GM18511 (cell line): ENCODE results near the gene RNF25.
A peak's percentile ranks its signal among the peaks of the same experiment; 100 is the strongest.

Experiments used
- ATAC-seq: cut with Tn5 transposase; IDR thresholded peaks from one replicate; pipeline ENCODE4 v1.9.1; 2021; ENCODE audit warnings: mild to moderate bottlenecking, moderate library complexity; ENCODE audit not compliant: unreplicated experiment

Gene RNF25, protein sequence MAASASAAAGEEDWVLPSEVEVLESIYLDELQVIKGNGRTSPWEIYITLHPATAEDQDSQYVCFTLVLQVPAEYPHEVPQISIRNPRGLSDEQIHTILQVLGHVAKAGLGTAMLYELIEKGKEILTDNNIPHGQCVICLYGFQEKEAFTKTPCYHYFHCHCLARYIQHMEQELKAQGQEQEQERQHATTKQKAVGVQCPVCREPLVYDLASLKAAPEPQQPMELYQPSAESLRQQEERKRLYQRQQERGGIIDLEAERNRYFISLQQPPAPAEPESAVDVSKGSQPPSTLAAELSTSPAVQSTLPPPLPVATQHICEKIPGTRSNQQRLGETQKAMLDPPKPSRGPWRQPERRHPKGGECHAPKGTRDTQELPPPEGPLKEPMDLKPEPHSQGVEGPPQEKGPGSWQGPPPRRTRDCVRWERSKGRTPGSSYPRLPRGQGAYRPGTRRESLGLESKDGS

DNA sequence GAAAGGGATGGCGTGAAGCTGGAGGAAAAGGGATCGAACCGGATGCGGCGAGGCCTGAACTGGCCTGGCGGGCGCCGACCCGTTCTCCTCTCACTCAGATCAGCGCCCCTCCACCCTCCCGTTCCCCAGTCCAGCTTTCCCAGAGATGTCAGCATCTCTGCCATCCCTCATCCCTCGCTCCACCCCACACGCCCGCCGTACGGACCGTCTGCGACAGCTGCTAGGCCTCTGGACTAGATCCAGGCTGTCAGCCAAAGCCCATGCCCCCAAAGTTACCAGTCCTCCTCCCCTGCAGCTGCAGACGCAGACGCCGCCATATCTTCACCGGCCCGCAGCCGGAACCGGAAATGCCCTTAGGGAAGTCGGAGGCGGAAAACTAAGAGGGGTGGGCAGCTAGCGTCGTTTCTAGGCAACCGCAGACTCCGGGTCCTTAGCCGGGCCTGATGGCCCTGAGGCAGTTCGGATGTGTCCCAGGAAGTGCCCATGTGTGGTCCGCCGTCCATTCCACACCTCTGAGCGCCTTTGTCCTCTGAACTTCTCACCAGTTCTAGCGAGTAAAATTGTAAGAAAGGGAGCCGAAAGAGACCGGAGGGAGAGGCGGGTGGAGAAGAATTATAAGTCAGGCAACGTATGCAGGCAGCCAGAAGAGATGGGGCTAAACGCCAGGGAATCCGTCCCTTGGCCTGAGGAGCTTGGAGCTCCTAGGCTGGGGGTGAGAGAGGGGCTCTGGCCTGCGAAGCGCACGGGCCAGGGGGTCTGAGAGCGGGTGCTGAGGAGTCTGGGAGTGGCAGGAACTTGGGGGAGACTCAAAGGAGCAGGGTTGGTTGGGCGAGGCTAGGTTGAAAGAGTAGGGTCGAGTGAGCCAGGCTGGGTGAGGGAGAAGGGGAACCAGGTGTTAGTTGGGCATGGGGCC, at the start of gene RNF25, which contains the start of gene STK36:
TSS of gene RNF25 (minus strand) at position 349 of the 913 bp plus-strand sequence. CDS start at position 317, 32 bp downstream.
TSS of gene STK36 (plus strand) at position 433 of the 913 bp plus-strand sequence. CDS start 744 bp downstream, outside the sequence.
- peak; percentile 99 for ATAC-seq

DNA sequence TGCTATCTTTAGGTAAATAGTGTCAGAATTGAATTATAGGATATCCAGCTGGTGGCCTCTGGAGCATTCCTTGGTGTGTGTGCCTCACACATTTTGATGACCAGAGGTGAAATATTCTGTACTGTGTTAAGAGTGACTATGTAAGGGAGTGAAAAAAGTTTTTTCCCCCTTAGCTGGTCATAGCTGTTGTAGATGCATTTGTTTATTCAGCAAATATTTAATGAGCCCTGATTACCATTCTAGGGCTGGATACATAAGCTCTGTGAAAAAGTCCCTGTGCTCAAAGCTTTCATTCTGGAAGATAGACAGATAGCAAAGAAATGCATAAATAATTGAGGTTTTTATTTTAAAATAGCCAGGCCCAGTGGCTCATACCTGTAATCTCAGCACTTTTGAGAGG, 49.7 kb upstream of the RNF25 start:
- no peak for ATAC-seq

DNA sequence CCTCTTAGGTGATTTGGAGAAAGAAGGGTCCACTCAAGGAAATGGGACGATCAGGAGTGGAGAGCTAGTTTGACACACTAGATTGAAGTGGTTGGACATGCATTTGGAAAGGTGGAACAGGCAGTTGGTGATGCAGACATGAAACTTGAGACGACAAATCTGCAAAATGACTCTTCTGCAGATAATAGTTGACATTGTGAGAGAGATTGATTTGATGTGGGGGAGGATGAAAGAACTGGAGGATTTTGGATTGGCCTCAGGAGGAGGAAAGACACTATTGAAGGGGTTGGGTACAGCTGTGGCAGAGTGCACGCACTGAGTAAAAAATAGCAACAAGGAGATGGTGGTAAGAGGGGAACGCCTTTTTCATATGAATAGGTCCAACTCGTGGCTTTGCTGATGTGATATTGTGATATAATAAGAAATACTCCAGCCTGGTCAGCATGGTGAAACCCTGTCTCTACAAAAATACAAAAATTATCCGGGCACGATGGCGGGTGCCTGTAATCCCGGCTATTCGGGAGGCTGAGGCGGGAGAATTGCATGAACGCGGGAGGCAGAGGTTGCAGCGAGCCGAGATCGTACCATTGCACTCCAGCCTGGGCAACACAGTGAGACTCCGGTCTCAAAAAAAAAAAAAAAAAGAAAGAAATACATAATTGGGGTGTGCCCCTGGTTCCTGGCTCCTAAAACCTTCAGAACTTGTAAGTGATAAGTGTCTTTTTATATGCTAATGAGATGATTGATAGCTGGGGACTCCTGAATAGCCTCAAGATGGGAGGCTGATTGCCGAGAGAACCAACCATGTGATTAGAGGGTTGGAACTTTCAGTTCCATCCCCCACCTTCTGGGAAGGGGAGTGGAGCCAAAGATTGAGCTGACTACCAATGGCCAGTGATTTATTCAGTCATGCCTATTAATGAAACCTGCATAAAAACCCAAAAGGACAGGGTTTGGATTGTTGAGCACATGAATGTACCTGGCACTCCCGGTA, 48.5 kb upstream of the RNF25 start:
- ATAC-seq, result no peak

DNA sequence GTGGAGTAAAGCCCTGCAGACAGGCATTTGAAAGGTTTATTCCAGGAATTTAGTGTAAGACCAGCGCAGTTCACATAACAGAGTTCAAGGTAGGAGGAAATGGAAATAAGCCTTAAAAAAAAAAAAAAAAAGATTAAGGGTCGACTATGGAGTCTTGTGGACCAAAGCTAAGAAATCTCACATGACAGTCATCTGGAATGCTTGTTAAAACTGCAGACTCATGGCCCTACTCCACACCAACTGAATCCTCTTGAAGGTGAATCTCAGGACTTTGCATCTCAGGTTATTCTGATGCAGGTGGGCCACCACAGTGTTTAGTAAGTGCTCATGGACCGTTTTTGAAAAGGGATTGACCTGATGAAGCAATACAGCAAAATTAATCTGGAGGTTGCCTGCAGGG, 47.7 kb upstream of the RNF25 start:
- ATAC-seq, result no peak

DNA sequence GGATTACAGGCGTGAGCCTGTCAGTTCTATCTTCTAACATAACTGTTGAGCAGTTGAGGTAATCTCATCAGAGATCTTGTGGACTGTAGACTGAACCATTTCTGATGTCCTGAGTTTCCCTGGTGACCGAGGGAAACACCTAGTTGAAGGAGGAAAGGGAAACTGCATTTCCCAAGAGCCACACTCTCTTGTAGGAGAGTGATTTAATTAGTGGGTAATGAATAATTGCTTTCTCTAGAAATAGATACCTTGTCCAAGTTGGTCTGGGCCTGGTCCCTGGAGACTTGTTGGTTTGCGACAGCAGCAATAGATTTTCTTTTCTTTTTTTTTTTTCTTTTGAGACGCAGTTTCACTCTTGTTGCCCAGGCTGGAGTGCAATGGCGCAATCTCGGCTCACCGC, 46.3 kb upstream of the RNF25 start:
- ATAC-seq, result no peak

DNA sequence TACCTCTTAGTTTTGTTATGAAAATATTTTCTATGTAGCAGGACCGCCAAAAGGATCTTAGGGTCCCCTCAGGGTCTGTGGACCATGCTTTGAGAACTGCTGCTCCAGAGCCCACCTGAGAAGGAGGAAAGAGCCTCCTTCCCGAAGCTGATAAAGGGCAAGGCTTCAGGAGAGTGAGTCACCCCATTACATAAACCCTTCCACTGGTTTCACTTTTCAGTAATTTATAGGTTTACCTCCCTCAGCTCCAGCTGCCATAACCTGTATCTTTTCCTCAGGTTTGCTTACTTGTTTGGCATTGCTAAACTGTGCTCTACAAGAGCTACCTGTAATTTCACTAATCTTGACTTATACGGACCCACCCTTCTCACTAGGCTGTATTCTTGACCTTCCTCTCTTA, 45.5 kb upstream of the RNF25 start:
- no peak for ATAC-seq

DNA sequence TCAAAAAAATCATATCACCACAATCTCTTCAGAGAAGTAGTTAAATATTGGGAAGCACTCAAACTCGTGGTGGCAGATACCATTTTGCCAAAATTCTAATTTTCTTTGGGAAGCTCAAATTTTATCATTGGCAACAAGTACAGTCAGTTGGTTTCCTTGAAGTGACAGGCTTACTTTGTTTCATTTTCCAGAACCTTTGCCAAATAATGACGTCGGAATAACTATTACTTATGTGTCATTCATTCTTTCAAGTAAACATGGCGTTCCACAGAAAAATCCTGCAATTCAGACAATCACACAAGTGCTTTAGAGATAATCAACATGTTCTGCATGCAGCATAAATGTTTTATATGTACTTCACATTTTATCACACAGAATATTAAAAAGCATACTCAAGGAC, 44.3 kb upstream of the RNF25 start:
- ATAC-seq, result no peak

DNA sequence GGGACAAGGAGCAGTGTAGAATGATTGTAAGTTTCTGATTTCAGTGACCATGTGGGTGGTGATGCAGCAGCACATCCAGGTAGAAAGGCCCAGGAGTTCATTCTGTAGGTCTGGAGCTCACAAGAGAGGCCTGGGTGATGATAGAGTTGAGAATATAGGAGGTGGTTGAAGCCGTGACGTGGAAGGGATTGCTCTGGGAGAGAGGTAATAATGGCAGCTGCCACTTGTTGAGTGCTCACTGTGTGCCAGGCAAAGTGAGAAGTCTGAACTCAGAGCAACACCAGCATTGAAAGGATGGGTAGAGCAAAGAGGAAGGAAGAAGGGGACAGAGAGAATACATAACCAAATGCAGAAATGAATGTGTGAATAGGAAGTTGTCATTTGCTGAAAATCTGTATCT, 42.1 kb upstream of the RNF25 start:
- no peak for ATAC-seq

DNA sequence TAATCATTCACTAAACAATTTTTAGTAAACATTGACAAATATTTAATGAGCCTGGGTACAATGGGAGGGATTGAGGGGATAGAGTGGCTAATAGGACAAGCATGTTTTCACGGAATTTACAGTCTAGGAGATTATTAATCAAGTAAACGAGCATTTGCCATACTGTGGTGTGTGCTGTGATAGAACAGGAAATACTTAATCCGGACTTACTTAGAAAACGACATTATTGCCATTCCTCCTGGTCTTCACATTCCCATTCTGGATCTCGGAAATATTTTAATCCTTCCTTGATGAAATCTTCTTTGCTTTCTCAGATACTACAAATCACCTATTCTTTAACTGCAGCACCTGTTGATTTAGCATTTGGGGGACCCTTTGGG, 39.7 kb upstream of the RNF25 start:
- no peak for ATAC-seq

DNA sequence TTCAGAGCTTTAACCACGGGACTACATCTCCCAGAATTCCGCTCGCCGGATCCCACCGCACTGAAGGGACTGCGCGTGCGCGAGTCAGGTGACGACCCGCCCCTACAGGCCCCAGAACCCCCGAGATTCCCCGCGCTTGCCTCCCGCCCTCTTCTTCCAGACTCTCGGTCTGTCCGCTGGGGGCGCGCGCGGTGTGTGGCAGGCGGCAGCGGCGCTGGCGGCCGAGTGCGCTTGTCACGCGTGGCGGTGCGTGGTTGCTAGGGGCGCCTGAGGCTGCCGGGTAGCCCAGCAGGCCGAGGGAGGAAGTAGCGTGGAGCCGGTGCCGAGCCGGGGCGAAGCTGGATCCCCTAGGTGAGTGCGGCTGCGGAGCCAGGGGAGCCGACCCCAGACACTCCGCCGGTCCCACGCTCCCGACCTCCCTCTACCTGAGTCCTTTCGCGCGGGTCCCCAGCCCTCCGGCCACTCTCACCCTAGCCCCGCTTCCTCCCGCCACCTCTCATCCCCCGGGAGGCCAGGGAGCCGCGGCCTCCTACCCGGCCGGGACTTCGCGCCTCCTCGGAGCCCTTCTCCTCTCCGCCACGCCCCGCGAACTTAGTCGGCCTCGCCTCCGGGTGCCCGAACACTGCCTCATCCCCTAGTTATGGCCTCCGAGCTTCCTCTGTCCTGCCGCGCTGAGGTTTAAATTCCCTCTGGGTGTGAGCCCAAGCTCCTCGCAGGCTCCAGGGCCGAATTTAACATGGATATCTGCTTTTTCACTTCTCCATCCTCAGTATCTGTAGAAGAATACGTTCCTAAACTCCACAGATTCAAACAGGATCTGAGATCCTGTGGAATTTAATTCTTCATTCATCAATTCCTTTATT, 39.1 kb upstream of the RNF25 start, which contains the start of gene TTLL4:
TSS of gene TTLL4 (plus strand) at position 149 of the 863 bp plus-strand sequence. CDS start 26,842 bp downstream, outside the sequence.
- ATAC-seq, result peak; percentile 90

DNA sequence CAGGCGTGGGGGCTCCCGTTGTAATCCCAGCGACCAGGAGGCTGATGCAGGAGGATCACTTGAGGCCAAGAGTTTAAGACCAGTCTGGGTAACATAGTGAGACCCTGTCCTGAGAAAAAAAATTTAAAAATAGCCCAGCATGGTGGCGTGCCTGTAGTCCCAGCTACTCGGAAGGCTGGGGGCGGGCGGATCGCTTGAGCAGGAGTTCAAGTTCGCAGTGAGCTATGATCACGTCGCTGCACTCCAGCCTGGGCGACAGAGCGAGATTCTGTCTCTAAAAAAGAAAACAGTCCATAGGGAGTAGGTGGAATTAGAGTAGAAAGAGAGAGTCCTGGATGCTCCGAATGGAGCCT, 38.5 kb upstream of the RNF25 start:
- no peak for ATAC-seq

DNA sequence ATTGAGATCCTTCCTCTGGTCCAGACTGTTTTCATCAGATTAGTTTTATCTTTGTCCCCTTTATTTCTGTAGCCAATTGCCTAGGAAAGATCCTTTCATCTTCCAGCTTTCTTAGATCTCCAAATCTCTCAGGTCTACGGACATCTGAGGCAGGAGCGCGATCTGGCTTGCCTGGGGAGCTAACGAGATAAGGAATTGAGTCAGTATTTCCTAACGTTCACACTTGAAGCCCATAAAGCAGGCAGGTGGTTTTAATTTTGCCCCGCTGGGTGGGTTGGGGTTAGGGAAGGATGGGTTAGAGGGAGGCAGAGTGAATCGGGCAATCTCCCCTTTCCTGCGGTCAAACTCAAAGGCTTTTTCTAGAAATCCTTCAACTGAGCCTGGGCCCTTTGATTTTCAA, 38.1 kb upstream of the RNF25 start:
- ATAC-seq, result no peak

DNA sequence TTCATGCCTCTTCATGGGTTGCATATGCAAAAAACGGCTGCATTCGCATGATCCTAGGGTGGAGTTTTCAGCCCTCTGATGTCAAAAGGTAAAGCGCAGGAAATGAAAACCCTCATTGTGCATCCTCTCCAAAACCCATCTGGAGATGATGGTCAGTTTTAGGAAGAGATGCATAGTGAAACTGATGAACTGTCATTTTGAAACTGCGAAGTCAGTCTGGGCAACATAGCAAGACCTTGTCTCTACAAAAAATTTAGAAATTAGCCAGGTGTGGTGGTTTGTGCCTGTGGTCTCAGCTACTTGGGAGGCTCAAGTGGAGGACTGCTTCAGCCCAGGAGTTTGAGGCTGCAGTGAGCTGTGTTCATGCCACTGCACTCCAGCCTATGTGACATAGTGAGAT, 36.3 kb upstream of the RNF25 start:
- no peak for ATAC-seq

DNA sequence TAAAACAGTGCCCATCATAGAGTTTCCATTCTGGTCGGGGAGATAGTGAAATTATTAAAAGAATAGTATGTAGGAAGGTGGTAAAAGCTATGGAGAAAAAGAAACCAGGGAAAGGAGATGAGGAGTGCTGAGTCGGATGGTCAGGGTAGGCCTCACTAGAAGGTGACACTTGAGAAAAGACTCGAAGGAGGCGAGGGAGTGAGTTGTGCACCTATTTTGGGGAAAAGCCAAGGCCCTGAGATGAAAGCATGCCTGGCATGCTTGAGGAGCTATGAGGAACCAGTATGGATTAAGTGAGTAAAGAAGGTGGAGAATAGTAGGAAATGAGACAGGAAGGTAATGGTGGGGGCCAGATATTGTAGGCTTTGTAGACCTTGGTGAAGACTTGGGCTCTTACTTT, 31.5 kb upstream of the RNF25 start:
- no peak for ATAC-seq

DNA sequence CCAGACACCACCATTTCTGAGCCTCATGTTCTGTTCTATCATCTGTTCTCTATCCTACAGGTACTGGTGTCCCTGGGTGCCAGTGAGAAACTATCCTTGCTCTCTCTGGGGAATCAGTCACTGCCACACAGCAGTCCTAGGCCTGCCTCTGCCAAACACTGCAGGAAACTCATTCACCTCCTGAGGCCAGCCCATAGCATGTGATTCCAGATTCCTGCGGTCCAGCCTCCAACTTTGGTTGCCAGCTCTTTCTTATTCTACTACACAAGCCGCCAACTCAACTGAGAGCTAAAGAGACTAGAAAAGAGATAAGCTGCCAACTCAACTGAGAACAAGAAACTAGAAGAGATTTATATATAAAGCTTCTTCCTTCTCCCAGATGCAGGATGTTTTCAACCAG, 30.0 kb upstream of the RNF25 start:
- ATAC-seq, result no peak

DNA sequence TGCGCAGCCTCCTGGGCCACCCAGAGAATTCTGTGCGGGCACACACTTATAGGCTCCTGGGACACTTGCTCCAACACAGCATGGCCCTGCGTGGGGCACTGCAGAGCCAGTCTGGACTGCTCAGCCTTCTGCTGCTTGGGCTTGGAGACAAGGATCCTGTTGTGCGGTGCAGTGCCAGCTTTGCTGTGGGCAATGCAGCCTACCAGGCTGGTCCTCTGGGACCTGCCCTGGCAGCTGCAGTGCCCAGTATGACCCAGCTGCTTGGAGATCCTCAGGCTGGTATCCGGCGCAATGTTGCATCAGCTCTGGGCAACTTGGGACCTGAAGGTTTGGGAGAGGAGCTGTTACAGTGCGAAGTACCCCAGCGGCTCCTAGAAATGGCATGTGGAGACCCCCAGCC, 27.1 kb upstream of the RNF25 start:
- ATAC-seq, result no peak

DNA sequence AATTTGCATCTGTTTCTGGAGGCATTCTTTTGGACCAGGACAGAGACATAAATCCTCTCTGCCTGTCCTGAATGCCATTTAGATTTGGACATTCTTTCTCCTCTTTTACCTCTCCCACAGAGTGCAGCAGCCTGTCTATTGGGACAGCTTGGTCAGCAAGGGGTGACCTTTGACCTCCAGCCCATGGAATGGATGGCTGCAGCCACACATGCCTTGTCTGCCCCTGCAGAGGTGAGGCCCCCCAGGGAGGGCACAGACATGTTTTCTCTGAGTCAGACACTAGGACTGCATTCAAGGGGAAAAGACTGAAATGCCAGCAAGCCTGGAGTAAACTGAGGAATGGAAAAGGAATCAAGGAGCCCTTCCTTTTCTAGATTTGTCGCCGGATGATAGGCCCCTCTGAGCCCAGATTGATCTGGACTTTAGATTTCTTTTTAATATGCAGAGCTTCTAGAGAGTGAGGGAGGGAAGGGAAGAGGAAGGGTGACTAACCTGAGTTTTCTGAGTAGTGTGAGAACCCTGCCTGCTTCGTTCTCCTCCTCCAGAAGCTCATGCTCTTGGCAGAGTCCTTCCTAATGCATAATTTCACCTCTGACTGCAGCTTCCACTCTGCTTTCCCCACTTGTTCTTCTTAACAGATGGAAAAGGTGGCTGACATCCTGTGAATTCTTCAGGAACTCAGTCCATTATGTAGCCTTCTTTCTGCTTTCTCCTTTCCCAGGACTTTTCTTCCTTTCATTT, 22.8 kb upstream of the RNF25 start:
- no peak for ATAC-seq

DNA sequence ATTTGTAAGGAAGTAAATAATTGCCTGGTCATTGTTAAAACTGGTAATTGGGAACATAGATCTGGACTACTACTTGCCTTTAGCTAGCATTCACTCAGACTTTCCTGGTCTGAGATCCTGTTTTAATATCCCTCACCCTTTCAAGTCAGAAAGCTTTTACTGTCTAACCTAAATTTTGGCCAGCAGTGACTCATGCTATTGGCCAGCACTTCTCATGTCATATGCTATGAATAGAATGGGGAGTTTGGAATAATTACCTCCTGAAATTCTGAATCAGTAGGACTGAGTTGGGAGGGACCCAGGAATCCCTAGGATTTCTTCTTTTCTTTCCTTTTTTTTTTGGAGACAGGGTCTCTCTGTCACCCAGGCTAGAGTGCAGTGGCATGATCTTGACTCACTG, 19.4 kb upstream of the RNF25 start:
- ATAC-seq, result no peak
